Stimulated activated naive B cell treated with anti-CD40 and anti-IgM and Interleukin-4, amounts not matched to agents 10 μg/mL and 1 μg/mL and 100 μg/mL, for 72 hours (primary cell): Measurements from ENCODE around the gene OR6N2.

Experiments used
- ATAC-seq, 2 donors: fragments of 150-1000 bp; cut with Tn5 transposase; replicated peaks; 2 replicates each; pipeline ENCODE4 v1.10.0; 2021; ENCODE audit warnings: moderate library complexity in 1 of 2
- DNase-seq: peaks from one replicate; pipeline ENCODE4 v3.0.0; 2021
- H3K27ac Mint-ChIP-seq: one replicate; pipeline ENCODE4 v1.8.0; 2022; ENCODE audit warnings: mild to moderate bottlenecking, mixed read lengths
- H3K27me3 Mint-ChIP-seq, 2 donors: one replicate each; pipeline ENCODE4 v1.8.0; 2022; ENCODE audit warnings: mixed read lengths in 2 of 2
- H3K36me3 Mint-ChIP-seq, 2 donors: one replicate each; pipeline ENCODE4 v1.8.0; 2022; ENCODE audit warnings: mixed read lengths in 2 of 2, mild to moderate bottlenecking in 1 of 2
- H3K4me1 Mint-ChIP-seq, 2 donors: one replicate each; pipeline ENCODE4 v1.8.0; 2022; ENCODE audit warnings: mixed read lengths in 2 of 2, mild to moderate bottlenecking in 1 of 2
- H3K4me3 Mint-ChIP-seq, 2 donors: one replicate each; pipeline ENCODE4 v1.8.0; 2022; ENCODE audit warnings: mild to moderate bottlenecking in 2 of 2, mixed read lengths in 2 of 2, moderate library complexity in 1 of 2
- H3K9me3 Mint-ChIP-seq, 2 donors: one replicate each; pipeline ENCODE4 v1.8.0; 2022; ENCODE audit warnings: mixed read lengths in 2 of 2, mild to moderate bottlenecking in 1 of 2

Gene OR6N2

GRCh38 chr1:158724442-158724841 lies 56.6 kb downstream of the OR6N2 start:
- H3K9me3 Mint-ChIP-seq = no peaks in the 10 kb centered on the region
- no peak for DNase-seq
- no peaks in the 10 kb centered on the region for H3K4me1 Mint-ChIP-seq
- no peak overlapping the region for H3K27ac Mint-ChIP-seq
- H3K4me3 Mint-ChIP-seq = no peak overlapping the region
- ATAC-seq = no peak
- H3K27me3 Mint-ChIP-seq = peaks cover 17 to 27% of the 10 kb centered on the region in 2 donors
- no peaks in the 10 kb centered on the region for H3K36me3 Mint-ChIP-seq
